ENCODE results near the gene IQSEC1. TPM values are rescaled to one million over a fixed set of nuclear protein-coding genes. Genes with fewer than 3 reads are reported as not detected.

IQSEC1 gene
- polyA plus RNA-seq, 3 donors, result 17.7 to 61.7 (median 30.3) TPM

- Mint-ChIP-seq H3K27ac (no peak overlapping the region), H3K9me3 (peaks cover 0 to 2% (median 0%) of the 10 kb centered on the region in 7 donors), H3K27me3 (ENCODE audit: low read depth in 3 of 3) (no peaks in the 10 kb centered on the region), H3K36me3 (peaks cover 91 to 100% of the 10 kb centered on the region in 2 donors), H3K4me1 (peaks cover 1% of the 10 kb centered on the region), H3K4me3 (no peak overlapping the region)
- Histone ChIP-seq H3K4me2 (replicated peaks; ENCODE audit: extremely low read depth, low read length, poor library complexity, severe bottlenecking) (no peak overlapping the region), H3K4me1 (ENCODE audit: control insufficient read depth in 1 of 2, insufficient read depth in 2 of 2, low read length in 2 of 2) (no peaks in the 10 kb centered on the region), H2AFZ (ENCODE audit: insufficient read depth, low read depth, low read length, poor library complexity, severe bottlenecking) (no peak overlapping the region), H3K9me3 (replicated peaks in 1 of 2; ENCODE audit: control insufficient read depth in 1 of 2, insufficient read depth in 1 of 2, low read length in 2 of 2) (no peaks in the 10 kb centered on the region), H3K79me2 (ENCODE audit: insufficient read depth, low read length) (no peaks in the 10 kb centered on the region), H4K20me1 (ENCODE audit: insufficient read depth, low read length) (peaks cover 100% of the 10 kb centered on the region), H3K27ac (ENCODE audit: low read depth in 1 of 2, low read length in 2 of 2) (no peak overlapping the region), H3K27me3 (ENCODE audit: control insufficient read depth in 2 of 2, insufficient read depth in 2 of 2, low read length in 2 of 2) (no peaks in the 10 kb centered on the region), H3K4me3 (replicated peaks in 1 of 3; ENCODE audit: low read depth in 2 of 3, low read length in 3 of 3) (no peak overlapping the region), H3K9ac (ENCODE audit: insufficient read depth, low read length, poor library complexity, severe bottlenecking) (no peak overlapping the region), H3K36me3 (replicated peaks in 1 of 2; ENCODE audit: control insufficient read depth in 1 of 2, insufficient read depth in 2 of 2, low read length in 2 of 2) (peaks cover 99 to 100% of the 10 kb centered on the region in 2 donors)
- intact Hi-C loops (cut with micrococcal nuclease), result no loop called here
- DNase-seq, result no peak
- TF ChIP-seq CTCF (IDR thresholded peaks at IDR 0.05), result no peak
- 95% methylated on average over 9 of the region's 9 CpGs for WGBS (ENCODE audit: insufficient coverage)
These were observed 152.3 kb downstream of the IQSEC1 start for GRCh38 chr3:12920967-12921366.

- TF ChIP-seq CTCF (IDR thresholded peaks at IDR 0.05), result no peak
- Histone ChIP-seq H3K79me2 (ENCODE audit: insufficient read depth, low read length) (no peaks in the 10 kb centered on the region), H2AFZ (ENCODE audit: insufficient read depth, low read depth, low read length, poor library complexity, severe bottlenecking) (no peak overlapping the region), H3K4me2 (replicated peaks; ENCODE audit: extremely low read depth, low read length, poor library complexity, severe bottlenecking) (no peak overlapping the region), H3K4me1 (ENCODE audit: control insufficient read depth in 1 of 2, insufficient read depth in 2 of 2, low read length in 2 of 2) (no peaks in the 10 kb centered on the region), H3K4me3 (replicated peaks in 1 of 3; ENCODE audit: low read depth in 2 of 3, low read length in 3 of 3) (no peak overlapping the region), H3K36me3 (replicated peaks in 1 of 2; ENCODE audit: control insufficient read depth in 1 of 2, insufficient read depth in 2 of 2, low read length in 2 of 2) (peaks cover 98 to 100% of the 10 kb centered on the region in 2 donors), H3K9me3 (replicated peaks in 1 of 2; ENCODE audit: control insufficient read depth in 1 of 2, insufficient read depth in 1 of 2, low read length in 2 of 2) (no peaks in the 10 kb centered on the region), H3K27ac (ENCODE audit: low read depth in 1 of 2, low read length in 2 of 2) (no peak overlapping the region), H4K20me1 (ENCODE audit: insufficient read depth, low read length) (peaks cover 100% of the 10 kb centered on the region), H3K9ac (ENCODE audit: insufficient read depth, low read length, poor library complexity, severe bottlenecking) (no peak overlapping the region), H3K27me3 (ENCODE audit: control insufficient read depth in 2 of 2, insufficient read depth in 2 of 2, low read length in 2 of 2) (no peaks in the 10 kb centered on the region)
- H3K4me1 Mint-ChIP-seq, result peaks cover 1% of the 10 kb centered on the region
- H3K36me3 Mint-ChIP-seq, result peaks cover 92 to 100% of the 10 kb centered on the region in 2 donors
- H3K27me3 Mint-ChIP-seq (ENCODE audit: low read depth in 3 of 3), result no peaks in the 10 kb centered on the region
- no peak for DNase-seq
- over 99% methylated on average over 10 of the region's 10 CpGs for WGBS (ENCODE audit: insufficient coverage)
- peaks cover 0 to 2% (median 0%) of the 10 kb centered on the region in 7 donors for H3K9me3 Mint-ChIP-seq
- H3K27ac Mint-ChIP-seq, result no peak overlapping the region
- intact Hi-C loops (cut with micrococcal nuclease), result no loop called here
- no peak overlapping the region for H3K4me3 Mint-ChIP-seq
These were observed 154.0 kb downstream of the IQSEC1 start for GRCh38 chr3:12919205-12919604.
